Measurements from ENCODE around the gene CCDC182. TPM values are rescaled to one million over a fixed set of nuclear protein-coding genes. Genes with fewer than 3 reads are reported as not detected.

CCDC182 gene
- polyA plus RNA-seq, 3 donors: not detected

GRCh38 chr17:57735707-57736106, 9.4 kb downstream of the CCDC182 start:
- no peak for DNase-seq (ENCODE audit: extremely low read depth in 1 of 11, low read depth in 9 of 11, low spot score in 4 of 11)

DNA sequence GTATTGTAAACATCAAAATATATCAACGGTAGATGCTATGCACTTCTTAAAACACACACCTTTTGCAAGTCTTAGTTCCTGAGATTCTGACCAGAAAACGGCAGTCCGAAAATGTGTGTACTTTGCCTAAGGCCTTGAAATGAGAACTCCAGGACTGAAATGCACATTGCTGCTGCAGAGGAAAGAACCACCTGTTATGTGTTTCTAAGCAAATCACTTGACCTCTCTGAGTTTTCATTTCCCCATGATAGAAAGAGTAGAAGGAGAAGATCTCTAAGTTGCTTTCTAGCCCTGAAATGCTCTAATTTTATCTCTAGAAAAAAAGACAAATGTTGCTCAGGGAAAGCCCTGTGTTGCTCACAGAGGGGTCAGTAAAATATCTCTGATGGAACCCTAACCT, 9.9 kb downstream of the CCDC182 start:
- DNase-seq (ENCODE audit: extremely low read depth in 1 of 11, low read depth in 9 of 11, low spot score in 4 of 11): no peak

DNA sequence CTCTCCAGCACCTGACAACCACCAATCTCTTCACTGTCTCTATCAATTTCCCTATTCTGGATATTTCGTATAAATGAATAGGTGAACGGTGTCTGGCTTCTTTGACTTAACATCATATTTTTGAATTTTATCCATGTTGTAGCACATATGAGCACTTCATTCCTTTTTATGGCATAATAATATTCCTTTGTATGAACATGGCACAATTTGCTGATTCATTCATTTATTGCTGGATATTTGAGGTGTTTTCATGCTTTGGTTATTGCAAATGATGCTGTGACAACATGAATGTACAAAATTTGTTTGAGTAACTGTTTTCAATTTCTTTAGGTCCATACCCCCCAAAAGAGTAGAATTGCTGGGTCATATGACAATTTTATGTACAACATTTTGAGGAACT, 12.0 kb downstream of the CCDC182 start:
- DNase-seq (ENCODE audit: extremely low read depth in 1 of 11, low read depth in 9 of 11, low spot score in 4 of 11): no peak

DNA sequence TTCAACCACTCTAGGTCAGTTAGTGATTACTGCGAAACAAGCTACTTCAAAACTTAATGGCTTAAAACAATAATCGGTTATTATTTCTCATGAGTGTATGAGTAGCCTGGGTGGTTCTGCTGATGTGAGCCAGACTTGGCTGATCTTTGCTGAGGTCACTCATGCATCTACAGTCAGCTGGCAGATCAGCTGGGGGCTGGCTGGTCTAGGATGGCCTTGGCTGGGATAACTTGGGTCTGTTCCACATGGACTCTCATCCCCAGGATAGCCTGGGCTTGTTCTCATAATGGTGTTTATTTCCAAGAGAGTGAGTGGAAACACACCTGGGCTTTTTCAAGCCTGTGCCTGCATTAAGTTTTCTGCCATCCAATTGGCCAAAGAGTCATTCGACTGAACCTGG, 13.0 kb downstream of the CCDC182 start:
- no peak for DNase-seq (ENCODE audit: extremely low read depth in 1 of 11, low read depth in 9 of 11, low spot score in 4 of 11)

GRCh38 chr17:57730026-57730701, 14.9 kb downstream of the CCDC182 start:
- no peak for DNase-seq (ENCODE audit: extremely low read depth in 1 of 11, low read depth in 9 of 11, low spot score in 4 of 11)

DNA sequence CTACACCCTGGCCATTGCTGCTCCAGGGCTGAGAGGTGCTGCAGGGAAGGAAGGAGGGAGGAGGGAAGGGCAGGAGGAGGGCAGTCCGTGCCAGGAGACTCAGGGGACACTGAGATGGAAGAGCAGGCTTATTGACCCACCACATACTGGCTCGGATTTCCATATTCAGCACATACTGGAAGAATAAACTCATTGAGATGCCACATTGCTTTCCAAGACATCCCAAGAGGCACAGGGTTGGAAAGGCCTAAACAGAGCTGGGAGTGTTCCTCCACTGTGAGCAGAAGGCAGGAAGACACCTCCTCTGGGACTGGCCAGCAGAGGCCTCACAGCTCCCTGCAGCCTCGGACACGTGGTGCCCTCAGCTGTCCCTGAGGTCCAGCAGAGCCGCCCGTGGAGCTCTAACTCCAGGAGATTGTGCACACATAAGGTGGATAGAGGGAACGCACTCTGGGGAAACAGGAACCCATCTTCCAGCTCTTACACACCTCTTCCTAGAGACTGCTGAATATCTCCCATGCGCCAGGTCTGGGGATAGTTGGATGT, 17.4 kb downstream of the CCDC182 start:
- no peak for DNase-seq (ENCODE audit: extremely low read depth in 1 of 11, low read depth in 9 of 11, low spot score in 4 of 11)

DNA sequence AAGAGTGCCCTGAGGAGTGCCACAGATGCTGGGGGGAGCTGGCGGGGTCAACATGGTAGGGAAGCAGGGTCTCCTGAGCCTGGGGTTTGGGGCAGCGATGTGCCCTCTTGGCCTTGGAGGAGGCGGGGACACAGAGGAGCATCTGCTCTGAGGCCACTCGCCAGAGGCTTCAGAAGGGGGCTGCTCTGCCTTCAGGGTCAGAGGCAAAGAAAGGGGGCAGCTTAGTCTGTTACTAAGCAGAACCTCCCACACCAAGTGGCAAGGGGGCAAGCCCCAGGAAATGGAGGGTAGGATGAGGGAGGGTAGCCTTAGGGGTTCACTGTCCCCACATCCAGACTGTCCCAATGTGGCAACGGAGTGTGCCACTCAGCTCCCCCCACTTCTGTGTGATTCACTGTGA, 18.3 kb downstream of the CCDC182 start:
- DNase-seq (ENCODE audit: extremely low read depth in 1 of 11, low read depth in 9 of 11, low spot score in 4 of 11): no peak

DNA sequence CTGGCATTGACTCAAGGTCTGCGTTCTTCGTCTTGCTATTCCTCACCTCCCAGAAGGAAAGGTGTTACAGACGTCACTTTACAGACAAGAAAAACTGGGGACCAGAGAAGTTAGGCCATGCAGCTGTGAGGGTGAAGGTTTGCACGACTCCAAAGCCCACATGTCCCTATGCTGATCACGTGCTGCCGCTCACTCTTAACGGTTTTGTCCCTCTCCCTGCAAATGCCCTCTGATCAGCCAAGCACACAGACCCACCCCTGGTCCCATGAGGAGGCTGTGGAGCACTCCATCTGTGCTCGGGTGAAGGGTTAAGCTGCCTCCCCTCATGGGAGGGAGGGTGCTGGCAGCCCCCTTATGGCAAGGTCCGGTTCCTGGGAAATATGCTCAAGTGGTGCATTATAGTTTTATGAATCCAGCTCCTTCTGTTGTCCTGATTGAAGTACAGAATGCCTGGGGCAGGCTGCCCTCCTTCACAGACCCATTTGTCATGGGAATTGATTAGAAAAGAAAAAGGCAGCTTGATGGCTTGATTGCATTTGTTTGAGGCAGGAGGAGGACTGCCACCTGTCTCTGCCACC, 18.8 kb downstream of the CCDC182 start:
- DNase-seq (ENCODE audit: extremely low read depth in 1 of 11, low read depth in 9 of 11, low spot score in 4 of 11): no peak

DNA sequence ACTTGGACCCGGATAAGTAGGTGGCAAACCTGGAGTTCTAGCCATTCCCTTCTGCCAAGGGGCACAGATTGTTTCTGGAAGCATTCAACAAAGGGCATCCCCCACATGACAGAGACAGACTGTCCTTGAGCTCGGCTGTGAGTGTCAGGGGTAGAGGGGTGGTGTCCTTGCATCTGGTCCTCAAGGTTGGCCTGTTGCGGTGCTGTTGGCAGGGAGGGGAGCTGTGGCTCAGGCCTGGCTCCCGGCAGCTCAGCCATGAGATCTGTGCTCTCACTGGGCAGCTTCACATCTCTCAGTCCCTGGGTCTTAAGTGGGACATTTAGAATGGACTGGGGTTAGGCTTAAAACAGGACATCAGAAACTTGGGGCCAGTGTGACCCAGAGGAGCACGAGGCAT, 20.4 kb downstream of the CCDC182 start:
- DNase-seq (ENCODE audit: extremely low read depth in 1 of 11, low read depth in 9 of 11, low spot score in 4 of 11): no peak

- no peak for DNase-seq (ENCODE audit: extremely low read depth in 1 of 11, low read depth in 9 of 11, low spot score in 4 of 11)
Observed at GRCh38 chr17:57724026-57724728, 20.9 kb downstream of the CCDC182 start.

- no peak for DNase-seq (ENCODE audit: extremely low read depth in 1 of 11, low read depth in 9 of 11, low spot score in 4 of 11)
Observed at GRCh38 chr17:57723427-57724025, 21.6 kb downstream of the CCDC182 start.

DNA sequence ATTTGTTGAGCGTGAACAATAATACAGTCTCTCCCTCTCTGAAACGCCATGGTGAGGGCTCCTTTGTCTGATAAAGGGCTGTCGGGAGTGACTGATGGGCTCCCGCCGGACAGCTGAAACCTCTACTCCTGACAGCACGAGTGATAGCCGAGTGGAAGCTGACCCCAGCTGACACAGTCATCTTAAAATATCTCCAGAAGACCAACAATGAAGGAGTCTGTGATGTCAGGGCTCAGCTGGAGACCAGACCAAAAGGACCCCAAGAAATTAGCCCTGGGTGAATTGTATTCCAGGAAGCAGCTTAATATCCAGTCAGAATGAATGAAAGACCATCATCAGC, 22.4 kb downstream of the CCDC182 start:
- no peak for DNase-seq (ENCODE audit: extremely low read depth in 1 of 11, low read depth in 9 of 11, low spot score in 4 of 11)

GRCh38 chr17:57721967-57722703, 23.0 kb downstream of the CCDC182 start:
- DNase-seq (ENCODE audit: extremely low read depth in 1 of 11, low read depth in 9 of 11, low spot score in 4 of 11): no peak

- DNase-seq (ENCODE audit: extremely low read depth in 1 of 11, low read depth in 9 of 11, low spot score in 4 of 11): no peak
Observed at GRCh38 chr17:57720386-57721035, 24.6 kb downstream of the CCDC182 start.

- no peak for DNase-seq (ENCODE audit: extremely low read depth in 1 of 11, low read depth in 9 of 11, low spot score in 4 of 11)
Observed at GRCh38 chr17:57718878-57719277, 26.2 kb downstream of the CCDC182 start.

DNA sequence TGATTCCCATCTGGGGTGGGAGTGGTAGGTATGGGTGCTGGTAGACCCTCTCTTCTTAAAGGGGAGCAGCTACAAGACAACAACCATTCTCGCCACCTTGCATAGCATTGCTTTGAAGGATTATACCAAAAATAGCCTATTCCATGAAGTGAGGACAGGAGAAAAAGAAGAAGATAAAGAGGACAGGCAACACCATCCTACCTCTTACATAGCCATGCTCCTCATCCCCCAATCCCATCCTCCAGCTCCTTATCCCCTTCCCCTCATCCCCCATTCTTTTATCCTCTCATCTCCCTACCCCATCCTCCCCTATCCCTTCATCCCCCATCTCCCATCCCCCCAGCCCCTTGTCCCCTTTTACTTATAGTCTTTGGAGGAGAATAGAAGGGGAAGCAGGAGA, 29.1 kb downstream of the CCDC182 start:
- DNase-seq (ENCODE audit: extremely low read depth in 1 of 11, low read depth in 9 of 11, low spot score in 4 of 11): no peak

GRCh38 chr17:57714665-57715180, 30.4 kb downstream of the CCDC182 start:
- DNase-seq (ENCODE audit: extremely low read depth in 1 of 11, low read depth in 9 of 11, low spot score in 4 of 11): no peak

DNA sequence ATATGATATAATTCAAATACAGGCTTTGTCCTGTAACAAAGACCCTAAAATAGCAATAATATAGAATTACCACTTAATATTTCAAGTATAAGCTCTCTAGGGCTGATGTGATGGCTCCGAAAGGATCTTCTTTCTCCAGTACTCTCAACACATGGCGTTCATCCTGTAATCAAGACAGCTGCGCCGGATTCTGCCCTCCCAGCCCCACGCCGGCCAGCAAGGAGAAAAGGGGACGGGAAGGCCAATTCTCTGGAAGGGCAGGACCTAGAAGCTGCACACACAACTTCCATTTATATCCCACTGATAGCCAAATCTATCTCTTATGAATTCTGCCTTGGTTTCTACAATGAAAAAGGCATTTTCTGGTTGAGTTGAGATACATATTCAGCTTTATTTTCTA, 32.0 kb downstream of the CCDC182 start:
- no peak for DNase-seq (ENCODE audit: extremely low read depth in 1 of 11, low read depth in 9 of 11, low spot score in 4 of 11)

- no peak for DNase-seq (ENCODE audit: extremely low read depth in 1 of 11, low read depth in 9 of 11, low spot score in 4 of 11)
Observed at GRCh38 chr17:57708410-57708809, 36.7 kb downstream of the CCDC182 start.
